ENCODE results near the gene KLHL8. TPM values are rescaled to one million over a fixed set of nuclear protein-coding genes. Genes with fewer than 3 reads are reported as not detected.

The KLHL8 gene
- total RNA-seq, 1 experiment from 2014 or later: 15.4 TPM

- Histone ChIP-seq H3K27me3 (replicated peaks; ENCODE audit: insufficient read depth, low read depth, low read length, poor library complexity) (no peaks in the 10 kb centered on the region), H3K9me3 (ENCODE audit: low read depth, low read length, poor library complexity, severe bottlenecking) (no peaks in the 10 kb centered on the region), H3K36me3 (ENCODE audit: insufficient read depth, low read length, poor library complexity, severe bottlenecking) (peaks cover 26% of the 10 kb centered on the region), H3K4me1 (ENCODE audit: insufficient read depth, low read length, poor library complexity, severe bottlenecking) (peaks cover 13% of the 10 kb centered on the region), H3K4me3 (ENCODE audit: low read depth, low read length, poor library complexity, severe bottlenecking) (no peak overlapping the region), H3K27ac (ENCODE audit: low read depth, low read length, poor library complexity, severe bottlenecking) (no peak overlapping the region)
- no peak for DNase-seq (ENCODE audit: low spot score)
- no TSS peak for BruUV-seq (replicated peaks)
- POLR2A ChIA-PET (ENCODE audit: low non-redundant PET): no interaction called here
- TF ChIP-seq EZH2 (IDR thresholded peaks at IDR 0.05; ENCODE audit: borderline replicate concordance, low read depth, low read length, poor library complexity, severe bottlenecking): no peak
- TF ChIP-seq, protein P1, sequence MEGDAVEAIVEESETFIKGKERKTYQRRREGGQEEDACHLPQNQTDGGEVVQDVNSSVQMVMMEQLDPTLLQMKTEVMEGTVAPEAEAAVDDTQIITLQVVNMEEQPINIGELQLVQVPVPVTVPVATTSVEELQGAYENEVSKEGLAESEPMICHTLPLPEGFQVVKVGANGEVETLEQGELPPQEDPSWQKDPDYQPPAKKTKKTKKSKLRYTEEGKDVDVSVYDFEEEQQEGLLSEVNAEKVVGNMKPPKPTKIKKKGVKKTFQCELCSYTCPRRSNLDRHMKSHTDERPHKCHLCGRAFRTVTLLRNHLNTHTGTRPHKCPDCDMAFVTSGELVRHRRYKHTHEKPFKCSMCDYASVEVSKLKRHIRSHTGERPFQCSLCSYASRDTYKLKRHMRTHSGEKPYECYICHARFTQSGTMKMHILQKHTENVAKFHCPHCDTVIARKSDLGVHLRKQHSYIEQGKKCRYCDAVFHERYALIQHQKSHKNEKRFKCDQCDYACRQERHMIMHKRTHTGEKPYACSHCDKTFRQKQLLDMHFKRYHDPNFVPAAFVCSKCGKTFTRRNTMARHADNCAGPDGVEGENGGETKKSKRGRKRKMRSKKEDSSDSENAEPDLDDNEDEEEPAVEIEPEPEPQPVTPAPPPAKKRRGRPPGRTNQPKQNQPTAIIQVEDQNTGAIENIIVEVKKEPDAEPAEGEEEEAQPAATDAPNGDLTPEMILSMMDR (conservative IDR thresholded peaks at IDR 0.05; ENCODE audit: low read depth, low read length): no peak
- intact Hi-C loops (cut with micrococcal nuclease; ENCODE audit: unreplicated experiment): no loop called here
- CTCF ChIA-PET: no interaction called here
Observed at GRCh38 chr4:87117732-87118075, 102.7 kb downstream of the KLHL8 start.

GRCh38 chr4:87117051-87117731 is 103.2 kb downstream of the KLHL8 start:
- BruUV-seq (replicated peaks): no TSS peak
- TF ChIP-seq EZH2 (IDR thresholded peaks at IDR 0.05; ENCODE audit: borderline replicate concordance, low read depth, low read length, poor library complexity, severe bottlenecking): no peak
- TF ChIP-seq, protein P1 (conservative IDR thresholded peaks at IDR 0.05; ENCODE audit: low read depth, low read length): no peak
- intact Hi-C loops (cut with micrococcal nuclease; ENCODE audit: unreplicated experiment): no loop called here
- peaks cover 27% of the 10 kb centered on the region for H3K36me3 ChIP-seq (ENCODE audit: insufficient read depth, low read length, poor library complexity, severe bottlenecking)
- ChIA-PET CTCF (no interaction called here), POLR2A (ENCODE audit: low non-redundant PET) (no interaction called here)
- no peak for DNase-seq (ENCODE audit: low spot score)
- H3K27ac ChIP-seq (ENCODE audit: low read depth, low read length, poor library complexity, severe bottlenecking): no peak overlapping the region
- peaks cover 9% of the 10 kb centered on the region for H3K4me1 ChIP-seq (ENCODE audit: insufficient read depth, low read length, poor library complexity, severe bottlenecking)
- H3K27me3 ChIP-seq (replicated peaks; ENCODE audit: insufficient read depth, low read depth, low read length, poor library complexity): no peaks in the 10 kb centered on the region
- no peak overlapping the region for H3K4me3 ChIP-seq (ENCODE audit: low read depth, low read length, poor library complexity, severe bottlenecking)
- no peaks in the 10 kb centered on the region for H3K9me3 ChIP-seq (ENCODE audit: low read depth, low read length, poor library complexity, severe bottlenecking)

DNA sequence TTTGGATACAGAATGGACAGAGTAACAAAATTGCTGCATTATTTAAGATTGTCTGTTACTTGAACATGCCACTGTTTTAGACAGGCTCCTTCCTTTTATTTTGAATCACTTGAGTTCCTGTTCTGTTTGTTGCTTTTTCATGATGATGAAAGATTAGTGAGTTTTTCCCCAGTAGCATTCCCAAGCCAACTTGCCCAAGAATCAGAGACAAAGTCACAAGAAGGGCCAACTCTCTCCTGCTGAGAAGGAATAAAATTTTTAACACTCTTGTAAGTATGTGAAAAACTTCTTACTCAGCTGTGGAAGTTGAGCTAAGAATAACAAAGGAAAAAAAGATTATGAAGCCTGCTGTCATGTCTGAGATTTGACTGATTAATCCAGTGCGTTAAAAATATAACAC is 104.2 kb downstream of the KLHL8 start:
- no peak for DNase-seq (ENCODE audit: low spot score)
- H3K4me3 ChIP-seq (ENCODE audit: low read depth, low read length, poor library complexity, severe bottlenecking): no peak overlapping the region
- CTCF ChIA-PET: no interaction called here
- POLR2A ChIA-PET (ENCODE audit: low non-redundant PET): no interaction called here
- no TSS peak for BruUV-seq (replicated peaks)
- H3K9me3 ChIP-seq (ENCODE audit: low read depth, low read length, poor library complexity, severe bottlenecking): no peaks in the 10 kb centered on the region
- TF ChIP-seq EZH2 (IDR thresholded peaks at IDR 0.05; ENCODE audit: borderline replicate concordance, low read depth, low read length, poor library complexity, severe bottlenecking): no peak
- TF ChIP-seq, protein P1 (conservative IDR thresholded peaks at IDR 0.05; ENCODE audit: low read depth, low read length): no peak
- intact Hi-C loops (cut with micrococcal nuclease; ENCODE audit: unreplicated experiment): no loop called here
- H3K27ac ChIP-seq (ENCODE audit: low read depth, low read length, poor library complexity, severe bottlenecking): no peak overlapping the region
- H3K36me3 ChIP-seq (ENCODE audit: insufficient read depth, low read length, poor library complexity, severe bottlenecking): peaks cover 34% of the 10 kb centered on the region
- no peaks in the 10 kb centered on the region for H3K27me3 ChIP-seq (replicated peaks; ENCODE audit: insufficient read depth, low read depth, low read length, poor library complexity)
- H3K4me1 ChIP-seq (ENCODE audit: insufficient read depth, low read length, poor library complexity, severe bottlenecking): no peaks in the 10 kb centered on the region
